Stimulated activated CD4-positive, alpha-beta T cell treated with anti-CD3 and anti-CD28 coated beads, Interleukin-12 subunit alpha, Interleukin-12 subunit beta, amount 100 ng/mL, for 4 hours (primary cell): Measurements from ENCODE around the gene ACAP1.
"Not testable (repeated sequence)": the region's sequence is repeated elsewhere in the genome, so short reads cannot be mapped to it uniquely, and the experiment has no call there.

ENCODE experiments used
- DNase-seq: peaks from one replicate; pipeline ENCODE4 v3.0.0-alpha.2; 2020

ACAP1 gene

DNA sequence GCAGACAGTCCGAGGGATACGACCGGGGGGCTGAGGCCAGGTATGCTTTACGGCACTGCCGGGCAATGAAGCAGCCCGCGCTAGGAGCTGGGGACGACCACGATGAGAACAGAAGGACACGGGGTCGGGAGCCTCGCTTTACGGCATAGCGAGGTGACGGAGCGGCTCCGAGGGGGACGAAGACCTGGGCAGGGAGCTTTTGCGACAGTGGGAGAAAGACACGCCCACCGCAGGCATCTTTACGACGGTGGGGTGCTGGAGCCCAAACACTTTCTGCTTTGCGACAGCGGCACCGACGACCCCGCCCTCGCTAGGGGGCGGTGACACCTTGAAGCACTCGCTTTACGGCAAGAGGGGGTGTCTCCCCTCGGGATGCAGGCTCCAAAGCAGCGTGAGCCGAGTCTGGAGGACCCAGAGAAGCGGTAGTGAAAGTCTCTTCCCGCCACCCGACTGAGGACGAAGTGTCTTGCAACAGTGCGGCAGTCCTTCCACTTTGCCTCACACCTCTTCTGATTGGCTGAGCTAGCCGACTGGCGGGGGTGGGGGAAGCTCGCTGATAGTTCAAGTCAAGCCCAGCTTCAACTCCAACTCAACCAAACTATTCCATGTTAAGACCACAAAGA lies 6.8 kb upstream of the ACAP1 start:
- DNase-seq: peak; percentile 91

GRCh38 chr17:7329997-7330637 lies 6.2 kb upstream of the ACAP1 start:
- DNase-seq: peak; percentile 75

DNA sequence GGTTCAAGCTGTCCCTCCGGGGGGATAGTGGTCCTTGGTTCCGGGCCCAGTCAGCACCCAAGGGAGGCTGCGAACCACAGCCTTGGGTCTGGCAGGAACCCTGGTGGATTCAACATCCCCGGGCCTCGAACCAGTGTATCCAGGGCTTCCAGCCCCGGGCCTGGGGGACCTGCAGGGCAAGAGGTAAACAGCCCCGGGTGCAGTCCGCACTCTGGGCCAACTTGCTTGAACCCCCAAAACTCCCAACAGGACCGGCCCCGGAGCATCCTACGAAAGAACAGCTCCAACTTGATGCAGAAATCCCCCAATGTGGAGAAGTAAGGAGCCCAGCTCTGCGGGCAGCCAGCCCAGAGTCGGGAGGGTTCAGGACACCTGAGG lies 5.7 kb upstream of the ACAP1 start:
- no peak for DNase-seq

- no peak for DNase-seq
Observed at GRCh38 chr17:7332111-7332510, 4.2 kb upstream of the ACAP1 start.

DNA sequence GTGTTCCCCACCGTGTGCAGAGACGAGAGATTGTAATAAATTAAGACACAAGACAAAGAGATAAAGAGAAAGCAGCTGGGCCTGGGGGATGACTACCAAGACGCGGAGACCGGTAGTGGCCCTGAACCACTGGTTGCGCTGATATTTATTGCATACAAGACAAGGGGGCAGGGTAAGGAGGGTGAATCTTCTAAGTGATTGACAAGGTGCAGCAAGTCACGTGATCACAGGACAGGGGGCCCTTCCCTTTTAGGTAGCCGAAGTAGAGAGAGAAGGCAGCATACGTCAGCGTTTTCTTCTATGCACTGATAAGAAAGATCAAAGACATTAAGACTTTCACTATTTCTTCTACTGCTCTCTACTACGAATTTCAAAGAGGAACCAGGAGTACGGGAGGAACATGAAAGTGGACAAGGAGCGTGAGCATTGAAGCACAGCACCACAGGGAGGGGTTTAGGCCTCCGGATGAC lies 3.7 kb upstream of the ACAP1 start:
- DNase-seq: not testable (repeated sequence)

- no peak for DNase-seq
Observed at GRCh38 chr17:7334938-7335538, 1.3 kb upstream of the ACAP1 start.

DNA sequence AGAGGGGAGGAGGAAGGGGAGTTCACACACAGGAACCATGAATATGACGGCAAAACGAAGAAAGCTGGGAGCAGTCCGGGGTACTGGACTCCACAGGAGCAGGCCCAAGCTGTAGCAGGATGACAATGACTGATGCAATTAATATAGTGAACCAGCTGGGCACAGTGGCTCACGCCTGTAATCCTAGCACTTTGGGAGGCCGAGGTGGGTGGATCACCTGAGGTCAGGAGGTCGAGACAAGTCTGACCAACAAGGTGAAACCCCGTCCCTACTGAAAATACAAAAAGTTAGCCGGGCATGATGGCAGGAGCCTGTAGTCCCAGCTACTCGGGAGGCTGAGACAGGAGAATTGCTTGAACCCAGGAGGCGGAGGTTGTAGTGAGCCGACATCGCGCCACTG lies 564 bp upstream of the ACAP1 start:
- DNase-seq: not testable (repeated sequence)

DNA sequence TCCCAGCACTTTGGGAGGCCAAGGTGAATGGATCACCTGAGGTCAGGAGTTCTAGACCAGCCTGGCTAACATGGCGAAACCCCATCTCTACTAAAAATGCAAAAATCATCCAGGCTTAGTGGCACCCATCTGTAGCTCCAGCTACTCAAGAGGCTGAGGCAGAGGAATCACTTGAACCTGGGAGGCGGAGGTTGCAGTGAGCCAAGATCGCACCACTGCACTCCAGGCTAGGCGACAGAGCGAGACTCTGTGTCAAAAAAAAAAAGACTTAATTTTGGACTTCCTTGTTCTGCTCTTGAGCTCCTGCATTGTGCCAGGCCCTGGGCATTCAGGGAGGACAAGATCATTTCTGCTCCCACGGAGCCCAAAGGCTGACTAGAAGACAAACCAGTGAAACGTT lies 1.3 kb downstream of the ACAP1 start:
- not testable (repeated sequence) for DNase-seq

GRCh38 chr17:7340179-7340578 lies 3.9 kb downstream of the ACAP1 start:
- no peak for DNase-seq

GRCh38 chr17:7341842-7342241 lies 5.5 kb downstream of the ACAP1 start:
- DNase-seq: no peak

- DNase-seq: no peak
Observed at GRCh38 chr17:7343250-7343649, 6.9 kb downstream of the ACAP1 start.

DNA sequence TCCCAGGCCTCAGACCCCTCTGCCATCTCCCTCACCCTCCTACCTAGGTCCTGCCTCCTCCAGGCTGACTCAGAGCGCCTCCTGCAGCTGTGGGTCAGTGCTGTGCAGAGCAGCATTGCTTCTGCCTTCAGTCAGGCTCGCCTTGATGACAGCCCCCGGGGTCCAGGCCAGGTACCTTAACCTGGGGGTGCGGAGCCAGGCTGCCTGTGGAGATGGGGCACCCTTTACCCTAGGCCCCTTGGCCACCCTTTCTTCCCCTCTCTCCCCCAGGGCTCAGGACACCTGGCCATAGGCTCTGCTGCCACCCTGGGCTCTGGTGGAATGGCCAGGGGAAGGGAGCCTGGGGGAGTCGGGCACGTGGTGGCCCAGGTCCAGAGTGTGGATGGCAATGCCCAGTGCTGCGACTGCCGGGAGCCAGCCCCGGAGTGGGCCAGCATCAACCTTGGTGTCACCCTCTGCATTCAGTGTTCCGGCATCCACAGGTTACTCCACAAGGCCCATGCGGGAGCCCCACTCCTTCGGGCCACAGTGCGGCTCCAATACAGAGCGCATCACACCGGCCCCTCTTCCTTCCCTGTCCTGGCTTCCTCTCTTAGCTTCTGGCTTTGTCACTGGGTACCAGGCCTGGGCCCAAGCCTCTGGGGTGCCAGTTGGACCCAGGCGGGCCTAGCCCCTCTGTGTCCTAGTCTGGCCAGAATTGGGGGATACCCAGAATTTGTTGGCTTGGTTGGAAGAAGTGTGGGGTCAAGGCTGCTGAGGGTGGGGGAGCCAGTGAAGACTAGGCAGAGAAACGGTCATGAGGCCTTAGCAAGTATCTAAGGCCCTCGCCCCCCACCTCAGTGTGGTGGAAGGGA lies 10.7 kb downstream of the ACAP1 start:
- no peak for DNase-seq

- no peak for DNase-seq
Observed at GRCh38 chr17:7347630-7348477, 11.5 kb downstream of the ACAP1 start.

DNA sequence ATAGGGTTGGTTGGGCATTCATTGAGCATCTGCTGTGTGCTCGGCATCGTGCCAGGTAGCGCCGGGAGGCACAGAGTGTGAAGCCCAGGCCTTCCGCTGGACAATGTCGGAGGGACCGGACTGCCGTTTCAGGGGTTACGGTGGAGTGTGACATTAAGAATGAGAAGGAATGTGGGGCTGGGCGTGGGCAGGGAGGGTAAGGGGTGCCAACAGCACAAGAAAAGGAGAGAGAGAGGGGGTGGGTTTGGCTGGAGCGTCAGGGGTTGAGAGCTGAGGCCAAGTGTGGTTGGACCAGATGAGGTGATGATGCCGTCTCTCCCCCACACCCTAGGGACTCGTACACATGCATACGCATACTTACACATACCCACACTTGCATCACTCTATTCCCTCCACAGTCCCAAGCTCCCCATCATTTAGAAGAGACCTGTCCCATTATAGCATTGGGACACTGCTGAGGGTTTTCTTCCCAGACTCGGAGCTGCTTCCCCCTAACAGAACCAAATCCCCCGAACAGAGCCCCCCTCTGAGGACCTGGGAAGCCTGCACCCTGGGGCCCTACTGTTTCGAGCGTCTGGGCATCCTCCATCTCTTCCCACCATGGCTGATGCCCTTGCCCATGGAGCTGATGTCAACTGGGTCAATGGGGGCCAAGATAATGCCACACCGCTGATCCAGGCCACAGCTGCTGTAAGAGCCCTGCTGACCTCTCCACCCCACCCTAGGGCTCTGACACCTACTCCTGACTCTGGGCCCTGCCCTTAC lies 12.3 kb downstream of the ACAP1 start:
- no peak for DNase-seq

GRCh38 chr17:7351665-7352502 lies 15.6 kb downstream of the ACAP1 start, which contains the start of gene KCTD11:
TSS of gene KCTD11 (plus strand) at chr17:7352162.
- DNase-seq: peak; percentile 70

DNA sequence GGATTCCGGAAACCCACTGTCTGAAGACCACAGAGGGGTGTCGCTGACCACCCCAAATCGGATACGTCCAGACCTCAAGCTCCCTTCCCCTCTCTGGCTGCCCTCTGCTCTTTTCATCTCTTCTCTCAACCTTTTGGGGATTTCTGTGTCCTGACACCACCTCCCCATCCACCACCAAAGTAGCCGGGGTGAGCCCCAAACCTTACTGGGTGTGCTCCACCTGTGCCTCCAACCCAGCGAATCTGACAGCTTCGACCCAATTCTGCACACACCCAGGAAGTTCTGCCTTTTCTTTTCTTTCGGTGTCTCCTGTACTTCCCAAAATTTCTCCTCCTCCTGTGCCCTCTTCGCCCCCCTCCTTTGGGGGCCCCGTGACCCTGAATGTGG lies 16.2 kb downstream of the ACAP1 start:
- no peak for DNase-seq

DNA sequence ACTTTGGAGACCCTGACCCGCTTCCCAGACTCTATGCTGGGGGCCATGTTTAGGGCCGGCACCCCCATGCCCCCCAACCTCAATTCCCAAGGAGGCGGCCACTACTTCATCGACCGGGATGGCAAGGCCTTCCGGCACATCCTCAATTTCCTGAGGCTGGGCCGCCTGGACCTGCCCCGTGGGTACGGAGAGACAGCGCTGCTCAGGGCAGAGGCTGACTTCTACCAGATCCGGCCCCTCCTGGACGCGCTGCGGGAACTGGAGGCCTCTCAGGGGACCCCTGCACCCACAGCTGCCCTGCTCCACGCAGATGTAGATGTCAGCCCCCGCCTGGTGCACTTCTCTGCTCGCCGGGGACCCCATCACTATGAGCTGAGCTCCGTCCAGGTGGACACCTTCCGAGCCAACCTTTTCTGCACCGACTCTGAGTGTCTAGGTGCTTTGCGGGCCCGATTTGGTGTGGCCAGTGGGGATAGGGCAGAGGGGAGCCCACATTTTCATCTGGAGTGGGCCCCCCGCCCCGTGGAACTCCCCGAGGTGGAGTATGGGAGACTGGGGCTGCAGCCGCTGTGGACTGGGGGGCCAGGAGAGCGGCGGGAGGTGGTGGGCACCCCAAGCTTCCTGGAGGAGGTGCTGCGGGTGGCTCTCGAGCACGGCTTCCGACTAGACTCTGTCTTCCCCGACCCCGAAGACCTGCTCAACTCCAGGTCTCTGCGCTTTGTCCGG lies 16.7 kb downstream of the ACAP1 start:
- DNase-seq: no peak

- no peak for DNase-seq
Observed at GRCh38 chr17:7354262-7354843, 18.0 kb downstream of the ACAP1 start.

DNA sequence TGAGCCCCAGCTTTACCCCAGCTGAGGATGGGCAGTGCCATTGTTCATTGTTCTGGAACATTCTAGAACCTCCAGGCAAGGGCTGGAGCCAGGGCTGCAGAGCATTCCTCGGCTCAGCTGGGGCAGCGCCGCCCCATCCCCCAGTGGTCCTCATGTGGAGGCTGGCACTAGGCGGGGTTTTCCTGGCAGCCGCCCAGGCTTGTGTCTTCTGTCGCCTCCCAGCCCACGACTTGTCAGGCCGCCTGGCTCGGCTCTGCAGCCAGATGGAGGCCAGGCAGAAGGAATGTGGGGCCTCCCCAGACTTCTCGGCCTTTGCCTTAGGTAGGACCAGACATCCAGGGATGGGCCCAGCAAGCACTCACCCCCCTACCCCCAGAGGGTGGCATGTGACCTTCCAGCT lies 18.7 kb downstream of the ACAP1 start, which contains the start of gene TMEM95:
TSS of gene TMEM95 (plus strand) at position 104 of the 400 bp plus-strand sequence. CDS start at position 153, 49 bp downstream.
- no peak for DNase-seq
